ENCODE data around the gene CERT1.

CERT1 gene

GRCh38 chr5:75364571-75365280 lies 146.7 kb downstream of the CERT1 start:
- intact Hi-C loops (cut with DNase I) = no loop called here
- no peak for DNase-seq

GRCh38 chr5:75363726-75364495 lies 147.5 kb downstream of the CERT1 start:
- DNase-seq = peak in 1 of 42 donors; percentile 20
- intact Hi-C loops (cut with DNase I) = no loop called here

GRCh38 chr5:75363111-75363510 lies 148.3 kb downstream of the CERT1 start:
- no peak for DNase-seq
- intact Hi-C loops (cut with DNase I) = no loop called here

GRCh38 chr5:75362474-75362975 lies 148.9 kb downstream of the CERT1 start:
- intact Hi-C loops (cut with DNase I) = no loop called here
- no peak for DNase-seq

GRCh38 chr5:75361310-75361709 lies 150.1 kb downstream of the CERT1 start:
- DNase-seq = peak in 22 of 42 donors; percentile 8 to 60 (median 32)
- intact Hi-C loops (cut with DNase I) = no loop called here

- intact Hi-C loops (cut with DNase I) = no loop called here
- DNase-seq = no peak
Observed at GRCh38 chr5:75358117-75358516, 153.3 kb downstream of the CERT1 start.

GRCh38 chr5:75356719-75357118 lies 154.7 kb downstream of the CERT1 start:
- intact Hi-C loops (cut with DNase I) = no loop called here

GRCh38 chr5:75355236-75355635 lies 156.2 kb downstream of the CERT1 start:
- no peak for DNase-seq
- intact Hi-C loops (cut with DNase I) = no loop called here

More at GRCh38 chr5:75356719-75357118, 154.7 kb downstream of the CERT1 start:
- DNase-seq = no peak

- intact Hi-C loops (cut with DNase I) = no loop called here
- no peak for DNase-seq
Observed at GRCh38 chr5:75351139-75351926, 160.1 kb downstream of the CERT1 start.

- intact Hi-C loops (cut with DNase I) = no loop called here
- DNase-seq = no peak
Observed at GRCh38 chr5:75349663-75350062, 161.8 kb downstream of the CERT1 start.

GRCh38 chr5:75348241-75348640 lies 163.2 kb downstream of the CERT1 start:
- intact Hi-C loops (cut with DNase I) = no loop called here
- no peak for DNase-seq

GRCh38 chr5:75342836-75343235 lies 168.6 kb downstream of the CERT1 start:
- intact Hi-C loops (cut with DNase I) = no loop called here
- DNase-seq = no peak

GRCh38 chr5:75341934-75342333 lies 169.5 kb downstream of the CERT1 start:
- no peak for DNase-seq
- intact Hi-C loops (cut with DNase I) = no loop called here

GRCh38 chr5:75340714-75341478 lies 170.5 kb downstream of the CERT1 start:
- intact Hi-C loops (cut with DNase I) = no loop called here

GRCh38 chr5:75338408-75338807 lies 173.0 kb downstream of the CERT1 start:
- intact Hi-C loops (cut with DNase I) = no loop called here
- DNase-seq = no peak

More at GRCh38 chr5:75340714-75341478, 170.5 kb downstream of the CERT1 start:
- DNase-seq = no peak

- peak in 32 of 42 donors; percentile 2 to 68 (median 37) for DNase-seq
- intact Hi-C loops (cut with DNase I) = loop anchor here (2.0 kb wide), 1 partner anchor 173 kb away; the partner anchor contains the start of genes CERT1 and POLK
Observed at GRCh38 chr5:75337366-75338021, 173.9 kb downstream of the CERT1 start.

GRCh38 chr5:75336615-75337336 lies 174.7 kb downstream of the CERT1 start, which contains the start of gene HMGCR:
HMGCR (plus strand) TSS chr5:75337220; CDS start chr5:75342606, 5,386 bp downstream.
- intact Hi-C loops (cut with DNase I) = loop anchor here (2.0 kb wide), 1 partner anchor 174 kb away; the partner anchor contains the start of genes CERT1 and POLK
- peak; percentile 98 to 100 (median 99) for DNase-seq

All from head of caudate nucleus (tissue), 42 donors.